Kidney (tissue), 14 donors: Measurements from ENCODE around the gene NID2. TPM values are rescaled to one million over a fixed set of nuclear protein-coding genes. Genes with fewer than 3 reads are reported as not detected.

Source experiments
- DNase-seq, 5 donors: peaks; one replicate each; pipeline ENCODE4 v3.0.0-alpha.2; 2013 to 2020
- FAIRE-seq: peaks from 2 replicates; lab custom pipeline; 2012; peaks lifted over from hg19 to GRCh38; lab: Jason Lieb, UNC
- H3K27ac ChIP-seq, 2 donors: one replicate each; pipeline ENCODE4 v1.7.0; 2013; ENCODE audit warnings: low read depth in 2 of 2, low read length in 2 of 2, inconsistent platforms in 1 of 2
- H3K27me3 ChIP-seq: one replicate; pipeline ENCODE4 v1.7.1; 2013; ENCODE audit warnings: low read length, inconsistent platforms; ENCODE audit not compliant: control insufficient read depth, insufficient read depth
- H3K36me3 ChIP-seq, 3 donors: one replicate each; pipeline versions ENCODE4 v1.7.0 to v1.7.1; 2013; ENCODE audit warnings: low read length in 3 of 3, control low read depth in 1 of 3, inconsistent platforms in 1 of 3; ENCODE audit not compliant: insufficient read depth in 3 of 3, control insufficient read depth in 2 of 3
- H3K4me1 ChIP-seq, 3 donors: one replicate each; pipeline versions ENCODE4 v1.7.0 to v1.7.1; 2013; ENCODE audit warnings: low read length in 3 of 3, inconsistent platforms in 1 of 3, low read depth in 1 of 3; ENCODE audit not compliant: control insufficient read depth in 2 of 3, insufficient read depth in 2 of 3
- H3K4me3 ChIP-seq, 3 donors: one replicate each; pipeline versions ENCODE4 v1.7.0 to v1.8.1; 2013; ENCODE audit warnings: low read length in 3 of 3, control low read depth in 1 of 3, inconsistent platforms in 1 of 3
- H3K9ac ChIP-seq, 3 donors: one replicate each; pipeline versions ENCODE4 v1.7.0 to v1.7.1; 2013; ENCODE audit warnings: low read length in 3 of 3, control low read depth in 1 of 3, inconsistent platforms in 1 of 3
- H3K9me3 ChIP-seq, 3 donors: one replicate each; pipeline versions ENCODE4 v1.7.0 to v1.7.1; 2013; ENCODE audit warnings: low read length in 3 of 3, control low read depth in 1 of 3, inconsistent platforms in 1 of 3; ENCODE audit not compliant: control insufficient read depth in 2 of 3, insufficient read depth in 1 of 3
- intact Hi-C: fragments of 100-400 bp; cut with DNase I; formaldehyde crosslinking; loops from one replicate; pipeline ENCODE4 v1.11.1; 2022
- polyA plus RNA-seq: library from polyadenylated mRNA; stranded (reverse); fragments of 350-450 nt; fragmentation: Illumina TruSeq; extraction: RNeasy Lipid Tissue Mini Kit (QIAGEN cat#74804); gene quantifications from one replicate; pipeline ENCODE4 v1.2.3, GENCODE V29; 2014; ENCODE audit warnings: low read depth, low replicate concordance; ENCODE audit not compliant: insufficient read depth
- total RNA-seq: library from RNA; stranded (reverse); fragmentation: NEBNext Ultra II Directional; extraction: Animal tissue kit (Norgen Biotek cat#: 25700); gene quantifications from one replicate; pipeline ENCODE4 v1.2.1, GENCODE V29; 2021
- TF ChIP-seq, protein P1 (sequence below): IDR thresholded peaks from 3 replicates; pipeline ENCODE4 v1.5.1; 2012; ENCODE audit warnings: mild to moderate bottlenecking, moderate library complexity, borderline replicate concordance; ENCODE audit not compliant: insufficient read depth; ENCODE audit errors: extremely low read depth
- donor health status: control.
- donor health status: control.
- donor health status: control.
- donor health status: control.
- donor health status: control.
- donor health status: DM: yes; HTN: yes; CAD: no.
- donor health status: Normal renal cell carcinoma (clear cell type).

NID2 gene
- total and polyA plus RNA-seq, 2 donors from 2014 or later, result 7.1 to 37.7 TPM

DNA sequence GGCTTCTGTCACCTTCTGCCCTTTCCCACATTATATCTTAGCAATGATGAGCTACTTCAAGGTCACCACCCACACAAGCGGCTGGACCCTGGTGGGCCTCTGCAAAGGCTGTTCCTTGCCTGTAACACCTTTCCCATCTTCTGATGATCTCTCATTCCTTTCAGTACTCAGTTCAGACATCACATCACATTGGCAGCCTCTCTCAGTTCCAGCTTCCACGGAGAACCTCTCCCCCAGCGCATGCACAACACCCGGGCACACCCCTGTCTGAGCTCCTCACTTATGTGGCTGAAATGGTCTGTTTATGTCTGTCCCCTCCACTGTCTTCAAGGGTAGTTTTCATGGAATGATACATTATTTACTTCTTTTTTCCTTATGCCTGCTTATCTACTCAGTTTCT lies 6.5 kb upstream of the NID2 start:
- TF ChIP-seq, protein P1, sequence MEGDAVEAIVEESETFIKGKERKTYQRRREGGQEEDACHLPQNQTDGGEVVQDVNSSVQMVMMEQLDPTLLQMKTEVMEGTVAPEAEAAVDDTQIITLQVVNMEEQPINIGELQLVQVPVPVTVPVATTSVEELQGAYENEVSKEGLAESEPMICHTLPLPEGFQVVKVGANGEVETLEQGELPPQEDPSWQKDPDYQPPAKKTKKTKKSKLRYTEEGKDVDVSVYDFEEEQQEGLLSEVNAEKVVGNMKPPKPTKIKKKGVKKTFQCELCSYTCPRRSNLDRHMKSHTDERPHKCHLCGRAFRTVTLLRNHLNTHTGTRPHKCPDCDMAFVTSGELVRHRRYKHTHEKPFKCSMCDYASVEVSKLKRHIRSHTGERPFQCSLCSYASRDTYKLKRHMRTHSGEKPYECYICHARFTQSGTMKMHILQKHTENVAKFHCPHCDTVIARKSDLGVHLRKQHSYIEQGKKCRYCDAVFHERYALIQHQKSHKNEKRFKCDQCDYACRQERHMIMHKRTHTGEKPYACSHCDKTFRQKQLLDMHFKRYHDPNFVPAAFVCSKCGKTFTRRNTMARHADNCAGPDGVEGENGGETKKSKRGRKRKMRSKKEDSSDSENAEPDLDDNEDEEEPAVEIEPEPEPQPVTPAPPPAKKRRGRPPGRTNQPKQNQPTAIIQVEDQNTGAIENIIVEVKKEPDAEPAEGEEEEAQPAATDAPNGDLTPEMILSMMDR, result no peak
- Histone ChIP-seq H3K36me3 (no peaks in the 10 kb centered on the region), H3K4me3 (no peak overlapping the region), H3K9ac (no peak overlapping the region), H3K4me1 (no peaks in the 10 kb centered on the region), H3K27me3 (no peaks in the 10 kb centered on the region), H3K9me3 (no peaks in the 10 kb centered on the region), H3K27ac (no peak overlapping the region)
- DNase-seq, result no peak
- intact Hi-C loops, result no loop called here
- no peak for FAIRE-seq

DNA sequence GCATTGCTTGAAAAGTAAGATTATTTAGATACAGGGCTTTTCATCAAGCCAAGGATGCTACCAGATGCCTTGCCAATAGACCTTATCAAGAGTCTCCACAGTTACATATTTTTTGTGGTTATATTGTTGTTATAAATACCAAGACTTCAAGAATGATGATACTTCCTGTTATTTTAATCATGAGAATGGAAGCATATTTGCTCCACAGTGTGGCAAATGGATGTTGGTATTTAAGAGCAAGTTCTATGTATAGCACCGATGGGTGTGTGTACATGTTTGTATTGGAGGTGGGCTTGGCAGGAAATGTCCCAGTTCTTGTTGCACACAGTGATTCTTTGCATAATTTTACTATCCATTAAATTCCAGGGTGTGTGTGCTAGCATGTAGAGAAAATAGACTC lies 4.4 kb upstream of the NID2 start:
- H3K9me3 ChIP-seq, result no peaks in the 10 kb centered on the region
- no peak for FAIRE-seq
- no peak overlapping the region for H3K4me3 ChIP-seq
- peaks cover 0 to 5% (median 3%) of the 10 kb centered on the region in 3 donors for H3K4me1 ChIP-seq
- H3K9ac ChIP-seq, result no peak overlapping the region
- no peaks in the 10 kb centered on the region for H3K36me3 ChIP-seq
- TF ChIP-seq, protein P1, result no peak
- no peak overlapping the region for H3K27ac ChIP-seq
- intact Hi-C loops, result no loop called here
- DNase-seq, result no peak
- no peaks in the 10 kb centered on the region for H3K27me3 ChIP-seq

GRCh38 chr14:52072266-52072780 lies 3.5 kb upstream of the NID2 start:
- peaks cover 0 to 7% (median 5%) of the 10 kb centered on the region in 3 donors for H3K4me1 ChIP-seq
- intact Hi-C loops, result no loop called here

More at GRCh38 chr14:52072266-52072780, 3.5 kb upstream of the NID2 start:
- Histone ChIP-seq H3K4me3 (no peak overlapping the region), H3K27ac (no peak overlapping the region), H3K9ac (no peak overlapping the region), H3K36me3 (no peaks in the 10 kb centered on the region), H3K9me3 (no peaks in the 10 kb centered on the region), H3K27me3 (no peaks in the 10 kb centered on the region)
- DNase-seq, result no peak
- FAIRE-seq, result no peak
- TF ChIP-seq, protein P1, result no peak
